Small intestine (tissue), 7 donors: ENCODE data around the gene ARHGAP18. TPM values are rescaled to one million over a fixed set of nuclear protein-coding genes. Genes with fewer than 3 reads are reported as not detected.

Experiments
- DNase-seq, 2 donors: peaks; one replicate each; pipeline versions ENCODE4 v3.0.0 to v3.0.0-alpha.2; 2013
- FAIRE-seq: peaks from 2 replicates; lab custom pipeline; 2012; peaks lifted over from hg19 to GRCh38; lab: Jason Lieb, UNC
- H3K27ac ChIP-seq, 3 donors: one replicate each; pipeline ENCODE4 v1.5.1; 2013; ENCODE audit warnings: low read length in 2 of 3, mild to moderate bottlenecking in 2 of 3, control low read depth in 1 of 3, inconsistent platforms in 1 of 3, low read depth in 1 of 3, moderate library complexity in 1 of 3
- H3K27me3 ChIP-seq, 3 donors: one replicate each; pipeline ENCODE4 v1.6.1; 2013; ENCODE audit warnings: low read length in 3 of 3, inconsistent platforms in 1 of 3; ENCODE audit not compliant: control insufficient read depth in 3 of 3, insufficient read depth in 3 of 3
- H3K36me3 ChIP-seq, 3 donors: one replicate each; pipeline ENCODE4 v1.6.1; 2013; ENCODE audit warnings: low read length in 3 of 3, inconsistent platforms in 1 of 3, low read depth in 1 of 3, mild to moderate bottlenecking in 1 of 3, moderate library complexity in 1 of 3; ENCODE audit not compliant: control insufficient read depth in 3 of 3, insufficient read depth in 2 of 3
- H3K4me1 ChIP-seq, 3 donors: one replicate each; pipeline ENCODE4 v1.6.1; 2013; ENCODE audit warnings: low read length in 2 of 3, inconsistent platforms in 1 of 3, low read depth in 1 of 3, mild to moderate bottlenecking in 1 of 3, moderate library complexity in 1 of 3; ENCODE audit not compliant: control insufficient read depth in 3 of 3, insufficient read depth in 2 of 3
- H3K4me3 ChIP-seq, 3 donors: one replicate each; pipeline ENCODE4 v1.5.1; 2013; ENCODE audit warnings: low read length in 3 of 3, control low read depth in 1 of 3, inconsistent platforms in 1 of 3, low read depth in 1 of 3, mild to moderate bottlenecking in 1 of 3, moderate library complexity in 1 of 3
- H3K9me3 ChIP-seq, 2 donors: one replicate each; pipeline ENCODE4 v1.6.1; 2013; ENCODE audit warnings: low read depth in 1 of 2, low read length in 1 of 2; ENCODE audit not compliant: control insufficient read depth in 2 of 2, insufficient read depth in 1 of 2
- WGBS, 3 donors: extraction: QIAGEN DNeasy Blood & Tissue Kit; methylation state at CpG; one replicate each; pipeline ENCODE4 v1.1.7; 2013; 5-methylcytosine and 5-hydroxymethylcytosine counted together
- polyA plus RNA-seq, 4 donors: library from polyadenylated mRNA; stranded (reverse) in 3 of 4; unstranded in 1 of 4; fragments of 200-250 nt in 3 of 4; fragments of 120-200 nt in 1 of 4; gene quantifications; one replicate each; pipeline versions ENCODE4 v1.2.1 to v1.2.3, GENCODE V29; 2013
- donor health status: healthy with polysubstance abuse.
- donor health status: control.
- donor health status: control.
- donor health status: Bipolar disorder and iron deficiency.
- donor health status: healthy.

ARHGAP18 gene
- polyA plus RNA-seq, 4 donors, result 15.1 to 46.7 (median 29.3) TPM

- FAIRE-seq, result no peak
- Histone ChIP-seq H3K4me3 (no peak overlapping the region), H3K27ac (no peak overlapping the region), H3K36me3 (peaks cover 0 to 8% (median 0%) of the 10 kb centered on the region in 3 donors), H3K9me3 (peaks cover 0 to 2% of the 10 kb centered on the region in 2 donors), H3K4me1 (peaks cover 2 to 8% (median 3%) of the 10 kb centered on the region in 3 donors), H3K27me3 (no peaks in the 10 kb centered on the region)
- DNase-seq, result no peak
- 85 to 95% (median 91%) methylated on average over 1 of the region's 1 CpG for WGBS, 3 donors
Observed at GRCh38 chr6:129655334-129655733, 54.6 kb downstream of the ARHGAP18 start.

GRCh38 chr6:129653746-129654145, 56.2 kb downstream of the ARHGAP18 start:
- no peak for DNase-seq
- Histone ChIP-seq H3K4me1 (peaks cover 0 to 3% (median 2%) of the 10 kb centered on the region in 3 donors), H3K9me3 (peaks cover 0 to 2% of the 10 kb centered on the region in 2 donors), H3K27me3 (no peaks in the 10 kb centered on the region), H3K4me3 (no peak overlapping the region), H3K27ac (no peak overlapping the region), H3K36me3 (peaks cover 0 to 5% (median 0%) of the 10 kb centered on the region in 3 donors)
- no peak for FAIRE-seq
- WGBS, 3 donors, result 80 to 90% (median 83%) methylated on average over 2 of the region's 2 CpGs

GRCh38 chr6:129653229-129653628, 56.7 kb downstream of the ARHGAP18 start:
- Histone ChIP-seq H3K27me3 (no peaks in the 10 kb centered on the region), H3K36me3 (peaks cover 0 to 5% (median 0%) of the 10 kb centered on the region in 3 donors), H3K4me3 (no peak overlapping the region), H3K4me1 (peaks cover 0 to 3% (median 2%) of the 10 kb centered on the region in 3 donors), H3K9me3 (peaks cover 0 to 2% of the 10 kb centered on the region in 2 donors), H3K27ac (no peak overlapping the region)
- 64 to 77% (median 72%) methylated on average over 2 of the region's 2 CpGs for WGBS, 3 donors
- no peak for DNase-seq
- FAIRE-seq, result no peak

- DNase-seq (no peak), FAIRE-seq (no peak)
- WGBS, 3 donors, result 76 to 92% (median 88%) methylated on average over 2 of the region's 2 CpGs
- H3K4me1 ChIP-seq, result peaks cover 0 to 2% (median 0%) of the 10 kb centered on the region in 3 donors
- H3K27me3 ChIP-seq, result no peaks in the 10 kb centered on the region
- H3K4me3 ChIP-seq, result no peak overlapping the region
- H3K9me3 ChIP-seq, result peaks cover 0 to 2% of the 10 kb centered on the region in 2 donors
- no peak overlapping the region for H3K27ac ChIP-seq
- H3K36me3 ChIP-seq, result peaks cover 0 to 5% (median 0%) of the 10 kb centered on the region in 3 donors
Observed at GRCh38 chr6:129651291-129651691, 58.7 kb downstream of the ARHGAP18 start.

- H3K27ac ChIP-seq, result no peak overlapping the region
- WGBS, 3 donors, result 88 to 96% (median 91%) methylated on average over 15 of the region's 15 CpGs
- FAIRE-seq, result no peak
- DNase-seq, result no peak
- H3K36me3 ChIP-seq, result no peaks in the 10 kb centered on the region
- H3K27me3 ChIP-seq, result no peaks in the 10 kb centered on the region
- H3K9me3 ChIP-seq, result no peaks in the 10 kb centered on the region
- H3K4me3 ChIP-seq, result no peak overlapping the region
- peaks cover 0 to 4% (median 0%) of the 10 kb centered on the region in 3 donors for H3K4me1 ChIP-seq
Observed at GRCh38 chr6:129648819-129649491, 61.0 kb downstream of the ARHGAP18 start.

GRCh38 chr6:129647044-129647443, 62.9 kb downstream of the ARHGAP18 start:
- H3K36me3 ChIP-seq, result peaks cover 0 to 2% (median 0%) of the 10 kb centered on the region in 3 donors
- H3K9me3 ChIP-seq, result no peaks in the 10 kb centered on the region
- FAIRE-seq (no peak), DNase-seq (no peak)
- H3K4me1 ChIP-seq, result peaks cover 0 to 4% (median 0%) of the 10 kb centered on the region in 3 donors
- no peaks in the 10 kb centered on the region for H3K27me3 ChIP-seq
- H3K27ac ChIP-seq, result no peak overlapping the region
- WGBS, 3 donors, result 90 to 95% (median 94%) methylated on average over 2 of the region's 2 CpGs
- no peak overlapping the region for H3K4me3 ChIP-seq

GRCh38 chr6:129646642-129647041, 63.3 kb downstream of the ARHGAP18 start:
- H3K9me3 ChIP-seq, result no peaks in the 10 kb centered on the region
- peaks cover 0 to 2% (median 0%) of the 10 kb centered on the region in 3 donors for H3K36me3 ChIP-seq
- H3K27ac ChIP-seq, result peak overlapping the region in 1 of 3 donors; percentile 43
- 49 to 83% (median 82%) methylated on average over 5 of the region's 5 CpGs for WGBS, 3 donors
- H3K27me3 ChIP-seq, result no peaks in the 10 kb centered on the region
- FAIRE-seq, result no peak
- peaks cover 0 to 4% (median 0%) of the 10 kb centered on the region in 3 donors for H3K4me1 ChIP-seq
- no peak for DNase-seq
- H3K4me3 ChIP-seq, result no peak overlapping the region

- no peak overlapping the region for H3K27ac ChIP-seq
- H3K36me3 ChIP-seq, result peaks cover 0 to 2% (median 0%) of the 10 kb centered on the region in 3 donors
- FAIRE-seq (no peak), DNase-seq (no peak)
- H3K4me3 ChIP-seq, result no peak overlapping the region
- no peaks in the 10 kb centered on the region for H3K27me3 ChIP-seq
- H3K9me3 ChIP-seq, result no peaks in the 10 kb centered on the region
- 71 to 83% (median 82%) methylated on average over 3 of the region's 3 CpGs for WGBS, 3 donors
- H3K4me1 ChIP-seq, result peaks cover 0 to 4% (median 0%) of the 10 kb centered on the region in 3 donors
Observed at GRCh38 chr6:129645830-129646579, 64.0 kb downstream of the ARHGAP18 start.
